H1 (cell line): ENCODE data around the gene PSME2. TPM values are rescaled to one million over a fixed set of nuclear protein-coding genes. Genes with fewer than 3 reads are reported as not detected.

Experiments
- EGR1 ChIP-seq: IDR thresholded peaks from 2 replicates; pipeline ENCODE4 v1.6.1; 2011; ENCODE audit warnings: low read depth, low read length, borderline replicate concordance
- RBBP5 ChIP-seq: IDR thresholded peaks from 2 replicates; pipeline ENCODE4 v1.7.1; 2012; ENCODE audit warnings: low read depth, mild to moderate bottlenecking, inconsistent platforms, low read length, moderate library complexity, borderline replicate concordance
- polyA plus RNA-seq, 7 experiments: library from polyadenylated mRNA; depleted of rRNA in 3 of 7; stranded (reverse) in 5 of 7; unstranded in 2 of 7; fragments of >200 nt in 5 of 7; fragments of 200-250 nt in 2 of 7; gene quantifications; 1 replicate in 5 of 7; 2 replicates in 1 of 7; 4 replicates in 1 of 7; pipeline versions ENCODE4 v1.2.1 to v1.2.3, GENCODE V29; 2011 to 2013; ENCODE audit warnings: missing spikeins in 2 of 7, mixed read lengths in 2 of 7
- total RNA-seq: library from RNA; stranded (reverse); fragmentation: NEBNext Ultra II Directional; extraction: Animal tissue kit (Norgen Biotek cat#: 25700); gene quantifications from 2 replicates; pipeline ENCODE4 v1.2.1, GENCODE V29; 2021

PSME2 gene
- total and polyA plus RNA-seq, 2 of the 8 experiments (the other 6 are each of a cell fraction or from before 2014, with no cell fraction given): 71.8 to 111 TPM

GRCh38 chr14:24117179-24117578, 29.2 kb downstream of the PSME2 start (continued):
- TF ChIP-seq EGR1: no peak
- TF ChIP-seq RBBP5: no peak
